Measurements from ENCODE around the gene TMEM158. TPM values are rescaled to one million over a fixed set of nuclear protein-coding genes. Genes with fewer than 3 reads are reported as not detected.
A peak's percentile ranks its signal among the peaks of the same experiment; 100 is the strongest.

TMEM158 gene
- total and polyA plus RNA-seq, 7 donors: 0.60 to 12.2 (median 2.8) TPM

DNA sequence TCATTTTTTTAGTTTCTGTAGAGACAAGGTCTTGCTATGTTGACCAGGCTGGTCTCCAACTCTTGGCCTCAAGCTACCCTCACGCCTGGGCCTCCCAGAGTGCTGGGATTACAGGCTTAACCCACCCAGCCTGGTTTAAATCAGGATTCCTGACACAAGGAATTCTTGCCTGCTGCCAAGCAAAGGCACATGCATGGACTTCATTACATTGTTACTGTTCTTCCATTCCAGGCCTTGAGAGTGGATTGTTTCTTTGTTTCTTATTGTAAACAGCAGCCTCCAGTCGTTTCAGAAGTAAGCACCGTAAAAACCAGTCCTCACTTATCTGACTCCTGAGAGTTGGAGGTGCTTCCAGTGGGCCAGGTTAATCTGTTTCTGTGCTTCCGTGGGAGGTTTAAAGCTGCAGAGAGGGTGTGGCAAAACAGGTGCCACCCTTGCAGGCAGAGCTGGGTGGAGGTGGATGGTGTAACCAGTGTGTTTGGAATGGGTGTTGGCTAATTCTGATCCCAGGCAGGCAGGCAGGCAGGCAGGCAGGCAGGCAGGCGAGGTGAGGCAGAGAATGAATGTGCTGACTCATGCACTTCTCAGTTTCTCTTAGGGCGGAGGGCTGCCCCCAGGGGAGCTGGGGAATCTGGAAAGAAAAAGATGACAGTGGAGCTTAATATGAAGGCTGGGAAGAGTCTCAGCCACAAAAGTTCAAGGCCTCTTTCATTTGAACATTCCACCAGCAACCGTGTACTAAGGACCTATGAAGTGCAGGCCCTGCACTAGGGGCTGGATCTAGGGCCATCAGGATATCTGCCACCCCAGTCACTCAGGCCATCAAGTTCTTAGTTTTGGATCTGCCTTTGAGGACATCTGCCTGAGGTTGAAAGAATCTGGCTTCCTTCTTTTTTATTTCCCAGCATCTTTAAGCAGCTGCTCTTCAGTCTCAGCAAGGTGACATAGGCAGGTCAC is 42.9 kb downstream of the TMEM158 start:
- Histone ChIP-seq H3K27me3 (no peaks in the 10 kb centered on the region), H3K27ac (peak overlapping the region; percentile 18 to 74 (median 64)), H3K9me3 (no peaks in the 10 kb centered on the region), H3K36me3 (no peaks in the 10 kb centered on the region), H3K4me1 (peaks cover 0 to 50% (median 43%) of the 10 kb centered on the region in 4 donors), H3K4me3 (no peak overlapping the region)
- intact Hi-C loops (cut with DNase I): no loop called here
- peak; percentile 19 to 84 (median 76) for TF ChIP-seq POLR2AphosphoS5 (IDR thresholded peaks at IDR 0.05)
- TF ChIP-seq EP300 (IDR thresholded peaks at IDR 0.05): peak in 2 of 4 donors; percentile 7 to 23
- TF ChIP-seq, protein P1, sequence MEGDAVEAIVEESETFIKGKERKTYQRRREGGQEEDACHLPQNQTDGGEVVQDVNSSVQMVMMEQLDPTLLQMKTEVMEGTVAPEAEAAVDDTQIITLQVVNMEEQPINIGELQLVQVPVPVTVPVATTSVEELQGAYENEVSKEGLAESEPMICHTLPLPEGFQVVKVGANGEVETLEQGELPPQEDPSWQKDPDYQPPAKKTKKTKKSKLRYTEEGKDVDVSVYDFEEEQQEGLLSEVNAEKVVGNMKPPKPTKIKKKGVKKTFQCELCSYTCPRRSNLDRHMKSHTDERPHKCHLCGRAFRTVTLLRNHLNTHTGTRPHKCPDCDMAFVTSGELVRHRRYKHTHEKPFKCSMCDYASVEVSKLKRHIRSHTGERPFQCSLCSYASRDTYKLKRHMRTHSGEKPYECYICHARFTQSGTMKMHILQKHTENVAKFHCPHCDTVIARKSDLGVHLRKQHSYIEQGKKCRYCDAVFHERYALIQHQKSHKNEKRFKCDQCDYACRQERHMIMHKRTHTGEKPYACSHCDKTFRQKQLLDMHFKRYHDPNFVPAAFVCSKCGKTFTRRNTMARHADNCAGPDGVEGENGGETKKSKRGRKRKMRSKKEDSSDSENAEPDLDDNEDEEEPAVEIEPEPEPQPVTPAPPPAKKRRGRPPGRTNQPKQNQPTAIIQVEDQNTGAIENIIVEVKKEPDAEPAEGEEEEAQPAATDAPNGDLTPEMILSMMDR (IDR thresholded peaks at IDR 0.05): no peak
- DNase-seq: no peak
- WGBS, 2 donors: 10 to 51% methylated on average over 7 of the region's 7 CpGs

DNA sequence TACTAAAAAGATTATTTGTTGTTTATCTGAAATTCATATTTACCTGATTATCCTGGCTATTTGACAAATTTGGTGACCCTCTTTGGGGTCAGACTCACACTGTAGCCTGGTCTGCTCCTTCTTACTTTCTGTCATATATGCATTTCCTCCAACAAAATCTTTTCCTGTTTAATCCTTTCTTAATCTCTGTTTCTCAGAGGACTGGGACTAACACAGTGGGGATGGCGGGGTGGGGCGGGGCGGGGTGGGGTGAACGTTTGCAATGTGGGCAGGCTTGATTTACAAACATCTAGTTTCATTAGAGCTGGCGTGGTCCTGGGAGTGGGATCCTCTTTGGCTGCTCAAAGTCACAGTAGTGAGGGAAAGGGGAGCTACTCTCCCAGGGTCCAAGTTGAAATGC is 44.6 kb downstream of the TMEM158 start:
- intact Hi-C loops (cut with DNase I): no loop called here
- Histone ChIP-seq H3K27ac (peak overlapping the region in 3 of 4 donors; percentile 32 to 74 (median 52)), H3K4me1 (peaks cover 0 to 55% (median 46%) of the 10 kb centered on the region in 4 donors), H3K36me3 (no peaks in the 10 kb centered on the region), H3K27me3 (no peaks in the 10 kb centered on the region), H3K9me3 (no peaks in the 10 kb centered on the region), H3K4me3 (no peak overlapping the region)
- DNase-seq: no peak
- WGBS, 2 donors: 16 to 56% methylated on average over 5 of the region's 5 CpGs
- TF ChIP-seq POLR2AphosphoS5 (IDR thresholded peaks at IDR 0.05) (no peak), EP300 (IDR thresholded peaks at IDR 0.05) (no peak), POLR2A (IDR thresholded peaks at IDR 0.05) (no peak)
- TF ChIP-seq, protein P1 (IDR thresholded peaks at IDR 0.05): no peak

DNA sequence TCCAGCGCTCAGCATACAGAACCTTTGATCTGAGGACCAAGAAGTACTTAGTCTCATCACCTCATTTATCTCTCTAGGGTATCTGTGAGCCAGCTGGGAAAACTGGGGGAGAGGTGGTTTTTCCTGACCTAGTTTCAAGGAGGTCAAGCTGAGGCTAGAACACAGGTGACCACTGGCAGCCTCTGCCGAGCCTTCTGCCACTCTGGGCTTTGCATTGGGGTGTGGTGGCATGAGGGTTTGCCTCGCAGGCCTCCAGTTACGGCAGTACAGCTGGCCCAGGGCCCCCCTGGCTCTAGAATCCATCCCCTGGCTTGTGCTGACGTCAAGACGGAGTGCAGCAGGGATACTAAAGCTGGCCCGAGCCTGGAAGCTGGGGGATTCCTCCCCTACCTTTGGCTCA is 45.2 kb downstream of the TMEM158 start:
- H3K9me3 ChIP-seq: no peaks in the 10 kb centered on the region

DNA sequence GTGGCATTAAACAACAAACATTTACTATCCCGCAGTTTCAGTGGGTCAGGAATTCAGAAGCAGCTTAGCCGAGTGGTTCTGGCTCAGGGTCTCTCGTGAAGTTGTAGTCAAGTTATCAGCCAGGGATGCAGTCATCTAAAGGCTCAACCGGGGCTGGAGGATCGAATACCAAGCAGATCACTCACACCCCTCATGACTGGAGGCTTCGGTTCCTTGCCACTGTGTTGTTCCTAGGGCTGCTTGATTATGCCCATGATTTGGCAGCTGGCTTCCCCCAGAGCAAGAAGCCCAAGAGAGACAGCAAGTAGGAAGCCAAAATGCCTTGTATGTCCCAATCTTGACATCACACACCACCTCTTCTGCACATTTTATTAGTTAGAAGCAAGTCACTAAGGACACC is 46.0 kb downstream of the TMEM158 start:
- WGBS, 2 donors: 79 to 95% methylated on average over 6 of the region's 6 CpGs
- Histone ChIP-seq H3K27me3 (no peaks in the 10 kb centered on the region), H3K27ac (peak overlapping the region in 2 of 4 donors; percentile 36 to 74), H3K9me3 (no peaks in the 10 kb centered on the region), H3K4me3 (no peak overlapping the region), H3K4me1 (peaks cover 0 to 55% (median 46%) of the 10 kb centered on the region in 4 donors), H3K36me3 (no peaks in the 10 kb centered on the region)
- TF ChIP-seq EP300 (IDR thresholded peaks at IDR 0.05): no peak
- TF ChIP-seq, protein P1 (IDR thresholded peaks at IDR 0.05): no peak
- no peak for TF ChIP-seq POLR2AphosphoS5 (IDR thresholded peaks at IDR 0.05)
- TF ChIP-seq POLR2A (IDR thresholded peaks at IDR 0.05): no peak
- no peak for DNase-seq
- intact Hi-C loops (cut with DNase I): no loop called here

More for the DNA sequence above, 45.2 kb downstream of the TMEM158 start:
- no peak for DNase-seq
- no peak overlapping the region for H3K4me3 ChIP-seq
- TF ChIP-seq, protein P1 (IDR thresholded peaks at IDR 0.05): no peak
- no peak for TF ChIP-seq POLR2A (IDR thresholded peaks at IDR 0.05)
- TF ChIP-seq EP300 (IDR thresholded peaks at IDR 0.05): no peak
- TF ChIP-seq POLR2AphosphoS5 (IDR thresholded peaks at IDR 0.05): no peak
- 74 to 75% methylated on average over 7 of the region's 7 CpGs for WGBS, 2 donors
- peaks cover 0 to 55% (median 46%) of the 10 kb centered on the region in 4 donors for H3K4me1 ChIP-seq
- intact Hi-C loops (cut with DNase I): no loop called here
- H3K36me3 ChIP-seq: no peaks in the 10 kb centered on the region
- H3K27me3 ChIP-seq: no peaks in the 10 kb centered on the region
- H3K27ac ChIP-seq: peak overlapping the region in 3 of 4 donors; percentile 32 to 74 (median 52)

Measured in sigmoid colon (tissue), 7 donors.